ENCODE measurements around the gene CTAG2.

DNA sequence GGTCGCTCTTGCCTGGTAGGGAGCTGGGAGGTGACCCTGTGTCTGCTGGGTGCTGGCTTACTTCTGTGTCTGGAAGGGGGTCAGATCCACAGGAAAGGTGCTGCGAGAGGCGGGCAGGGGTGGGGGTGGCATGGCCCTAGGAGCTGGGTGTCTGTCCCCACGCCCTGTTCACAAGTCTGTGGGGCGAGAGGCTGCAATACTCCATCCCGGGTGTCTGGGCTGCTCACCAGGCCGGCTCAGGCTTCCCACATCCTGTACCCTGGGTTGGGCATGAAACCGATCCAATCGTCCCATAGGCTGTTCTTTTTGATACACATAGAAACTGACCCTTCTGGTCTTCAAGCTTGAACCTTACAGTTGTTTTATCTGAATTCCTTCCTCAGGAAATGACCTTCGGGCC is 993 bp upstream of the CTAG2 start:
- TF ChIP-seq POLR2A (IDR thresholded peaks at IDR 0.05; ENCODE audit: low read depth, low read length) (no peak), POLR2AphosphoS5 (IDR thresholded peaks at IDR 0.05; ENCODE audit: low read depth, low read length) (no peak), TAF1 (IDR thresholded peaks at IDR 0.05; ENCODE audit: low read depth, low read length) (no peak)
